GM18517 (cell line): Measurements from ENCODE around the gene POLR2E.
"Not testable (repeated sequence)": the region's sequence is repeated elsewhere in the genome, so short reads cannot be mapped to it uniquely, and the experiment has no call there.

Experiments
- ATAC-seq: cut with Tn5 transposase; IDR thresholded peaks from one replicate; pipeline ENCODE4 v1.9.1; 2021; ENCODE audit warnings: mild to moderate bottlenecking, moderate library complexity; ENCODE audit not compliant: unreplicated experiment

The POLR2E gene

DNA sequence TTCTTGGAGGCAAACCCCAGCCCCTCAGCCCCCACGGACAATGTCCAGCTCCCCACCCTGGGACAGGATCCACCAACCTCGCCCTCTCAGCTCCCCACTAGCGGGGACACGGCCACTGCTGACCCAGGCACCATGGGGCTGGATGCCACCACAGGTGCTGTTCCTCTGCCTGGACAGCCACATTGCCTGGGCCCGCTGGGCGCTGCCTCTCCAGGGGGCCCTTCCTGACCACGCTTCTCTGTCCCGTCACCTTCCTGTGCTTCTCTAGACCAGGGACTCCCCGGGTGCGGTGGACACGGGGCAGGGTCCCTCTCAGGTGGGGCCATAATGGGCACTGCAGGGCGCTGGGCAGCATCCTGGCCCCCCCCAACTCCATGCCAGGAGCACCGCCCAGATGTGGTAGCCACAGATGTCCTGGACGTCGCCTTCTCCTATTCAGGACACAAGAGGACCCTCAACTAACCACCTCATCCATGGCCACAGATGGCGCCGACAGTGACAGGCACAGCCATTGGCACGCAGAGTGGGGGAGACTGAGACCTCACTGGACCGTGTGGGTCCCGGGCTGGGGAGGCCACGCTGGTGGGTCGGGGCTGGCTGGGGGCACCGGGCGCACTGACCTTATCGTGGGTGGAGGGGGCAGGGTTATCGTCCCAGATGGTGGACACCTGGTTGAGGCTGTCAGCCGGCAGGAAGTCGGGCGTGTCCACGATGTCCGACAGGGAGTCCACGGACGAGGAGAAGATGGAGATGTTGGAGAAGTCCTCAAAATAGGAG, 32.0 kb upstream of the POLR2E start:
- no peak for ATAC-seq

DNA sequence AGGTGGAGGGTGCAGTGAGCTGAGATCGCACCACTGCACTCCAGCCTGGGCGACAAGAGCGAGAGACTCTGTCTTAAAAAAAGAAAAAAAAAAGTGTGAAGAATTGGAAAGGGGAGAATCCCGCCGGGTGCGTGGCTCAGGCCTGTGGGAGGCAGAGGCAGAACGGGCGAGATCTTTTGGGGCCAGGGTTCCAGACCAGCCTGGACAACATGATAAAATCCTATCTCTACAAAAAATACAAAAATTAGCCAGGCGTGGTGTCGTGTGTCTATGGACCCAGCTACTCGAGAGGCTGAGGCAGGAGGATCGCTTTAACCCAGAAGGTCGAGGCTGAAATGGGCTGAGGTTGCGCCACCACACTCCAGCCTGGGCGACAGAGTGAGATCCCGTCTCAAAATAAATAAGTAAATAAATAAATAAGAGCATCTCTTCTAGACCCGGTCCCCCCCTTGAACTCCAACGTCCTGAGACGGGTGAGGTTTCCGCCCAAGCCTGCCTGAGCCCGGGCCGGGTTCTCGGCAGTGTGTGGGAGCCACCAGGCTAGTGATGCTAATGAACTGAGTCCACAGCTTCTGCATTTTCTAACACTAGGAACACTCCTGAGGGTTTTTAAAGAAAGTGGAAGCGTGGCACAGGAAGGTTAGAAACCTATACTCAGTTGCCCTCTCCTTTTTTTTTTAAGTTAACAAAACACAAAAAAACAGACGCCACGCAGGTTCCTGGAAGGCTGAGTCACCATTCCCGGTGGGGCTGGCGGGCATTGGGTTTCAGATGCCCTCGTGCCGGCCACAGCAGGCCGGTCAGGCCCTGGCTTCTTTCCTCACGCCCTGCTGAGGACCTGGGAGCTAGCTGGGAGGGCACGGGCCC, 30.7 kb upstream of the POLR2E start:
- ATAC-seq, result no peak

DNA sequence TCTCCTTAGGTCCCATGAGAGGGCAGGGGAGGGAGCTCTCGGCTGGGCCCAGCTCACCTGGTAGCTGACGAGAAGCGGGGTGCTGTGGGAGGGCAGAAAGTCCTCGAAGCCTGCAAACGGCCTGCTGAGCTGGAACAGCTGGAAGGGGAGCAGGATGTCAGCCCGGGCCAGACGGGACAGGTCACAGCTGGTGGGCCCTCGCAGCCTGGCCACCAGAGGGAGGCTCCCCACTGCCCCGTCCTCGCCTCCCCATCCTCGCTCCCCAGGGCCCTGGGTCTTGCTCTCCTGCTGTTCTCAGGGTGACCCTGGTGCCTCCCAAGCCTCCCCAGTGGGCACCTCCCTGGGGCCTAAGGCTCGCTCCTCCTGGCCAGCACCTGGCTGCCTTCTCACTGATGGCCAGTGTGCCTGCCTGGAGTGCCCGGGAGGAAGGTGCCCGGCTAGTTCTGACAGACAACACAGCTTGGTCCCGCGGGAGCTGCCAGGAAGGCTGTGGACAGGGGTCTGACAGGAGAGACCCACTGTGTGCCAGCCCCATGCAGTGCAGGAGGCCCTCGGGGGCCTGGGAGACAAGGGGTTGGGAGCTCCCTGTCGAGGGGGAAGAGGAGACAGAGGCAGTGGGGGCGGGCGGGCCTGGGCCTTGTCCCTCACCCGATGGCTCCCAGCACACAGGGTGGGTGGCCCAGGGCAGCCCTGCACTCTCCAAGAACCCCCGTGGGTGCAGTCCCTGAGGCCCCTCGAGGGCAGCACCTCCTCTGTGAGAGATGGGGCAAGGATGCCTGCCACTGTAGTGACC, 28.9 kb upstream of the POLR2E start:
- no peak for ATAC-seq

DNA sequence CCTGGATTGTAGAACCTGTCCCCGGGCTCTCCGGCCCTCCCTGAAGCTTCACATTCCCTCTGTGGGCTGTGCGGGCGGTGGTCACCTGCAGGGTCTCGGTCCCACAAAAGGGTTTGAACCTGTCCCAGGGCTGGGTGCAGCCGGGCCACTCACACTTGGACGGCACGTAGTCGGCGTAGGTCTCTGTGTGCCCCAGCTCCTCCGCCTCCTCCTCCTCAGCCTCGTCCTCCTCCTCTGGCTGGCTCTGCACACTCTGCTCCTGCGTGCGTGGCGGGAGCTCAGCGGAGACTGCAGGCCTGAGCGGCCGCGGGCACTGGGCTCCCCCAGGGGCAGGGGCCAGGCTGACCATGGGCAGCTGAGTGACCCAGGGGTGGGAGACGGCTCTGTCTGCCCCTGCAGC, 28.2 kb upstream of the POLR2E start:
- ATAC-seq, result no peak

DNA sequence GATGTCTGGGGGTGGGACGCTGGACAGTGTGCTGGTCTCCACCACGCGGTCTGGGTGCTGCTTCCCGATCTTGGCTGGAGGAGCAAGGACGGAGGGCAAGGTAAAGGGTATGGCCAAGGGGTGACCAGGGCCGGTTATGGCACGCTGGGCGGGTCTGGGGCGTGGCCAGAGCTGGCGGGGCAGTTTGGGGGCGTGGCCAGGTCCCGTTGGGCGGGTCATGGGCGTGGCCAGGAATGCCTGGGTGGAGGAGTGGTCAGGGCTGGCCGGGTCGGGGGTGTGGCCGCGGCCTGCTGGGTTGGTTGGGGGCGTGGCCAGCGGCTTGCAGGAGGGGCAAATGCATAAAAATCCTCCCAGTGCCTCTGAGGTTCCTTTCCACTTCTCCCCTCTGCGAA, 27.8 kb upstream of the POLR2E start:
- ATAC-seq, result no peak

DNA sequence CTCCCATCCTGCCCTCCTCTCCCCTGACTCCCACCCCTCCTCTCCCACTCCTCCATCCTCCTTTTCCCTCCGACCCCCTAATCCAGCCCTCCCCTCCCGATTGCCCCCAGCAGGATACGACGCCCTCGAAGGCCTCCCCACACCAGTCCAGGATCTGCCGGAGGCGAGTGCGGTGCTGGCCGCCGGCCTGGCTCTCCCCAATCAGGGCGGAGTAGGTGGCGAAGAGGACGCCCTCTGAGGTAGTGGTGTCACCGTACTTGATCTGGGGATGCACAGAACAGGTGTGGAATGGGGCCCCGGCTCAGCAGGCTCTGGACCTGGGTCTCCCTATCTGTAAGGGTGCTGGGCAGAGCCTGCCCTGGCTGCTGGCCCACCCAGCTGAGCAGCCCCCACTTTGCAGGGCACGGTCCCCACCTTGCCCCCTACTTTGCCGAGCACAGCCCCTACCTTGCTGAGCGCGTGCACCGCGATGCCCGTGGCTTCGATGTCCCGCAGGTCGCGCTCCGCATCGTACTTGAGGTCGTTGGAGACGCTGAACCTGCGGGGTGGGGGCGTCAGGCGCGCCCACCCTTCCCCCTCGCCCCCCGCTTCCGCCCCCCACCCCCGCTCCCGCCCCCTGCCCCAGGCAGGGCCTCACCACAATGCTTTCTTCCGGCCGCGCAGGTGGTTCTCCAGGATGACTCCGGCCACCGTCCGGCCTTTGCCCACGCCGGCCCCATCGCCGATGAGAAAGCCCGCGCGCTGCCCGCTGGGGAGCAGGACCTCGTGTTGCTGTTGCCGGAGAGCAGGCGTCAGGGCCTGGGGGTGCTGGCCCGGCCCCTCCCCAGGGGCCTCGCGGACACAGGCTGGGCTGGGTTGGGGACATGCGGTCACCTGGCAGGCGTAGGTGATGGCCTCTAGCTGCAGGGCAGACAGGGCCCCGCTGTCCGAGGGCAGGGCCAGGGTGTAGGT, 27.1 kb upstream of the POLR2E start:
- ATAC-seq, result no peak

DNA sequence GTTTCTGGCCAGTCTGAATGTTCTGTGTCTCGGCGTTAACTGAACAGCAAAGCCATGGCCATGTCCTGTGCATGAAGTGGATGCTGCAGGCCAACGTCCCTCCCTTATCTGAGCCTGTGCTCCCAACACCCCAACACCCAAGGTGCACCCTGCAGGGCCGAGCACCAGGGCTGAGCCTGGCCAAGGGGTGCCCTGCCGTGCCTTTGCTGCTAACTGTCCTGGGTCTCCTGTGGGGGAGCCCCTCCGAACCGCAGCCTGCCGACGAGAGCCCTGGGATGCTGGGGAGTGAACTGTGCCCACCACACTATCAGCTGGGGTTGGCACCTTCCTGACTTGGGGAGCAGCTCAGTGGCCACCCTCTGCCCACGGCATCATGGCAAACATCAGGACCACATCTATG, 26.2 kb upstream of the POLR2E start:
- ATAC-seq, result no peak

DNA sequence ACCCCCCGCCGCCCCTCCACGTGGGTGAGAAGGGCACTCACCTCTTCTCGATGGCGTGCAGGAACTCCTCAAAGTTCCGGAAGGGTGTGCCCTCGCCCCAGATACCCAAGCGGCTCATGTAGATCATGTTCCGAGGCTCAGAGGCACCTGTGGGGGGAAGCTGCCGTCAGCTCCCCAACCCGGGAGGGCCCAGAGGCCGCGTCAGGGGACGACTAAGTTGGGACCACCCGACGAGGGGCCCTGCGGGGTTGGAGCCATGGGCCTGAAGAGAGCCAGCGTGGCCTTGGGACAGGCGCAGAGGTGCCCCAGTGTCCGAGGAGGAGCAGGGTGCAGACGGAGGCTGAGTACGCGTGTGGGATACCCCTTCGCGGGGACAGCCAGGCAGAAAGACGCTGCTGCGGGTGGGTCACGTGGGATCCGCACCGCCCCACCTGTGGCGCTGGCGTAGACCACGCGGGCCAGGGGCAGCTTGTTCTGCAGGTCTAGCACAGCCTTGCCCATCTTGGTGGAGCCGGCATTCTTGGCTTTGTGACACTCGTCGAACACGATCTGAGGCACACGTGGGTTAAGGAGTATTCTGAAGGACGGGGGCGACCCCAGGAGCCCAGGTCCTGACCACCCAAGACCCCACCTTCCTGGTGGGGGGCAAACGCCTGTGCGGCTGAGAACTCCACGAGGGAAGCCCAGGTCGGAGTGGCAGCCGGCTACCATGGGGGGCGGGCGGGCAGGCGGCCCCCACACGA, 24.5 kb upstream of the POLR2E start:
- ATAC-seq, result no peak

DNA sequence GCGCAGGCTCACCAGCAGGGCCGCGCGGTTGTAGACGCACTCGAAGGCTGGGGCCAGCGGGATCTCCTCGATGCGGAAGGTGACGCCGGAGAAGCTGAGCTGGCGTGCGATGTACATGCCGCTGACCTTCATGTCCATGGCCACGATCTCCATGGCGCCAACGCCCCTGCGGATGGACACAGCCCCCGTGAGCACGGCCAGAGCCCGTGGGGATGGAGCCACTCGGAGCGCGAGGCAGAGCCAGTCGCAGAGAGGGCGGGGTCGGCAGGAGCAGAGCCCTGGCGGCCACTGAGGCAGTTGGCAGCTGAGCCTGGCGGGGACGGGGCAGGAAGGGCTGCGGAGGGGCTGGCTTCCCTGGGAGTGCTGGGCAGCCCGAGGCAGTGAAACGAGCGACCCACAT, 23.8 kb upstream of the POLR2E start:
- ATAC-seq, result no peak

DNA sequence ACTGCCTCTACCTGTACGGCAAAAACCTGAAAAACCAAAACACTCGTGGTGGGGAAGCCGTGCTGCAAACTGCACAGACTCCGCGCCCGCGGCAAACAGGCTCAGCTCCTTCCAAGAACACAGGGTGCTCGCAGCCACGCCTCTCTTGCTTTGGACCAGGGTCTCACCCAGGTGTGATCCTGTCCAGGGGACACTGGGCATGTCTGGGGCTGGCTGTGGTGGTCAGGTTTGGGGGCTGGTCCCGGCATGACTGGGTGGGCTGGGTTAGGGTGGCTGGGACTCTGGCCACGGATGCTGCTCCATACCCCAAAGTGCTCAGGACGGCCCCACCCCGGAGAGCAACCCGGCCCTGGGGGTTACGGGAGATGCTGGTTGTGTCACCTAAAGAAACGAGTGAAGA, 22.5 kb upstream of the POLR2E start:
- ATAC-seq, result no peak

DNA sequence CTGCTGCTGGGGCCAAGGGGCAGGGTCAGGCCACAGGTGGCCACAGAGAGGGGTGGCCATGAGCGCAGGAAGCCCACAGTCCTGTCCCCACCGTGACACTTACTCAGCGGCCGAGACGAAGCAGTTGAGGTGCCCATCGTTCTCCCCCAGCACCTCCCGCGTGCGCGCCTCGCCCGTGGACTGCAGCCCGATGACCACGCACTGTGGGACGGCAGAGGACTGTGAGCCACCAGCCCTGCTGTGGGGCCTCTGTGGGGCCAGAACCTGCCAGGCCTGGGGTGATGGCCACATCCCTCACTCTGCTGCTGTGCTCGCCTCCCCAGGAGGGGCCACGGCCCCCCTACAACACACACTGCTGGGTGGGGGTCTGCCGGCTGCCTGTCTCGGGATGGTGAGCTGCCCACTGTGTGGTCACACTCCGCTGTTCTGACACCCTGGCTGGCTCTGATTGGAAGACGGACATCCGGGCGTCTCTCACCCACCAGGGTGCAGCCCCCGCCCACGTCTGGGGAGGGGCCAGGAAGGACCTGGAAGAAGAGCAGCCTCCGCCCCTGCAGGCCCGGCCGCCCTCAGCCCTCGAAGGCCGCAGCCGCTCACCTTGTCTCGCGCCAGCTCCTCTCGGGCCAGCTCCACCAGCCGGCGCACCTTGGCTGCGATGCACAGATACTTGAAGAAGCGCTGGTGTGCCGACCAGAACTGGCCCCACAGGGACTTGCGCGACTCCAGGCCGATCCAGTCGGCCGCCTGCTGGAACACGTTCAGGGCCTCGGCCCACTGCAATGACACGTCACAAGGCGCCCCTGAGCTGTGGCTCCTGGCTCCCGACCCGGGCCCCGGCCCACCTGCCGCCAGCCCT, 21.8 kb upstream of the POLR2E start:
- ATAC-seq, result no peak

DNA sequence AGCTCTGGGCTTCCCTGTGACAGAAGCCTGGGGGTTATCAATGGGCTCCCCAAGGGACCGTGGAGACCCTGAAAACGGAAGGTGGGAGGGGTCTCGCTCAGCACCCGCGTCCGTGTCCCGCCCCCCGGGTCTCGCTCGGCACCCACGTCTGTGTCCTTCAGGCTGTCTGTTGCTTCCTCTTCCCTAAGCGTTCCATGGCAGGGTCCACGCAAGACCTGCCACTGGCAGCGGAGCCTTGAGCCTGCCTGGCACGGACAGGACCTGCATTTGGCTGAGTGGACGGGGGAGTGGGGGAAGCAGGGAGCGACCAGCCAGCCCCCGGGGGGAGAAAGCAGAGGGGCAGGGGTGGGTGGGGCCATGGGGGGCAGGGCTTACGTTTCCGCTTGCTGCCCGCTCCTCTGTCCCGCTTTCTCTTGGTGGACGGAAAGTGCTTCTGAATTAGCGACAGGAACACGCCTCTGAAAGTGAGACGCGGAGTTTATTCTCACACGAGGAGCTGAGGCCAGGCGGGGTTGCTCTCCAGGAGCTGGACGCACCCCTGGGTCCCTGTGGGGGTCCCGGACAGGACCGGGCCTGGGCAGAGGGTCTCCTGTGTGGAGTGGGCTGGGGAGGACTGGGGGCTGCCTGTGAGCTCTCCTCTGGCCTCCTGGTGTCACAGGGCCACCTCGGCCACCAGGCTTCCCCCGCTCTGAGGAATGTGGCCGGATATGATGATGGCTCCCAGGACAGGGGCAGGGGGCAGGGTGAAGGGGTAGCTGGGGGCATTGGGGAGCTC, 20.7 kb upstream of the POLR2E start:
- ATAC-seq, result no peak

DNA sequence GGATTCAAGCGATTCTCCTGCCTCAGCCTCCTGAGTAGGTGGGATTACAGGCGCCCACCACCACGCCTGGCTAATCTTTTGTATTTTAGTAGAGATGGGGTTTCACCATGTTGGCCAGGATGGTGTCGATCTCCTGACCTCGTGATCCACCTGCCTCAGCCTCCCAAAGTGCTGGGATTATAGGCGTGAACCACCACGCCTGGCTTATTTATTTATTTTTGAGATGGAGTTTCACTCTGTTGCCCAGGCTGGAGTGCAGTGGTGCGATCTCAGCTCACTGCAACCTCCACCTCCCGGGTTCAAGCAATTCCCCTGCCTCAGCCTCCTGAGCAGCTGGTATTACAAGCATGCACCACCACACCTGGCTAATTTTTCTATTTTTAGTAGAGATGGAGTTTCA, 19.6 kb upstream of the POLR2E start:
- not testable (repeated sequence) for ATAC-seq

DNA sequence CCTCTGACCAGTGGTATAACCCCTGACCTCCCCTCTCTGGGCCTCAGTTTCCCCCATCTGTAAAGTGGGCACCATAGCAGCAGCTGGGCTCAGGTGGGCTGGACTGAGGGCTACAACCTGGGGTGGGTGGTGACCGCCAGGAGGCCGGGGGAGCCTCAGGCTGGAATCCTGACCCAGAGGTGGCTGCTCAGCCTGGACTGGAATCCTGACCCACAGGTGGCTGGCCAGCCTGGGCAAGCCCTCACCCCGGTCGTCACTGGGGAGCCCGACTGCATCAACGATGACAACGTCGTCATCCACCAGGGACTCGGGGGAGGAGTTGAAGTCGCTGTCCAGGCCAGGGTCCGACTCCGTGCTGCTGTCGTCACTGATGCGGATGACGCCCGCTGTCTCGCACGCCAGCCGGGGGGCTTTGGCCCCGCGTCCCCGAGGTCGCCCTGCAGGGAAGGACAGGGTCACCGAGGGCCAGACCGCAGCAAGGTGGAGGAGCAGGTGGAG, 18.9 kb upstream of the POLR2E start:
- ATAC-seq, result no peak

DNA sequence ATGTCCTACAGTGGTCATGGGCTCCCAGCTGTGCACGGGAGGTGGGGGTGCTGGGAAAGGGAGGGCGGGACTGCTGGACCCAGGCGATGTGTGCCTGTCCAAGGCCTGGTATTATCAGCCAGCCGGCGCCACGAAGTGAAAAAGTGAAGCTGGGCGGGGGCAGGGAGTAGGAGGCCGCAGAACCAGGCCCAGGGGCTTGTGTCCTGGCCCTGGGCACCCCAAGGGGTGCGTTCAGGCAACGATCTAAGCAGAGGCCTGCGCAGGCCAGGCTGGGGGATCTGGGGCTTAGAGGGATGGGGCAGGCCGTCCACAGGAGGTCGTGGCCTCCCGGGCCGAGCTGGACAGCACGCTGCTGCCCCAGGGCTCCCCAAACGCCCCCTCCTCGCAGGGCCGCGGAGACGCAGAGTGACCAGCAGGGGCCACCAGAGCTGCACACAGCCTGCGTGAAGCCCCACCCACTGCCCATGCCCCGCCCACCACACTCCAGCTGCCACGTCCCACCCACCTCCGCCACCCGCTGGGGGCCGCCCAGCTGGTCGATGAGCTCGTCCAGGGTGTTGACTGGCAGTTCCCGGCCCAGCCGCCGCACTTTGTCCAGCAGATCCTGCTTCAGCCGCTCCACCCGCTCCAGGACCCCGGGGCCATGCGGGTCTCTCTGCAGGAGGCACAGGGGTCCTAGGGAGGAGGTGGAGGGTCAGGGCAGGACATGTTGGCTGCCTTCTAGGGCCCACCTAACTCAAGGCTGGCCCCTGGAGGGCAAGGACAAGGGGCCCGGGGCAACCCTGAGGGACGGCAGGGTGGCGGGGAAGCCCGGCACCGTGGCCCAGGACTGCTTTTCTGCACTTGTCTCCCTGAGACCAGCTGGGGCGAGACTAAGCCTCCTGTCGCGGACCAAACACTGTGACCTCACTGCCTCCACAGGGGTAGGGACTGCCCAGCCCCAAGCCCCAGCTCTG, 18.1 kb upstream of the POLR2E start:
- no peak for ATAC-seq

DNA sequence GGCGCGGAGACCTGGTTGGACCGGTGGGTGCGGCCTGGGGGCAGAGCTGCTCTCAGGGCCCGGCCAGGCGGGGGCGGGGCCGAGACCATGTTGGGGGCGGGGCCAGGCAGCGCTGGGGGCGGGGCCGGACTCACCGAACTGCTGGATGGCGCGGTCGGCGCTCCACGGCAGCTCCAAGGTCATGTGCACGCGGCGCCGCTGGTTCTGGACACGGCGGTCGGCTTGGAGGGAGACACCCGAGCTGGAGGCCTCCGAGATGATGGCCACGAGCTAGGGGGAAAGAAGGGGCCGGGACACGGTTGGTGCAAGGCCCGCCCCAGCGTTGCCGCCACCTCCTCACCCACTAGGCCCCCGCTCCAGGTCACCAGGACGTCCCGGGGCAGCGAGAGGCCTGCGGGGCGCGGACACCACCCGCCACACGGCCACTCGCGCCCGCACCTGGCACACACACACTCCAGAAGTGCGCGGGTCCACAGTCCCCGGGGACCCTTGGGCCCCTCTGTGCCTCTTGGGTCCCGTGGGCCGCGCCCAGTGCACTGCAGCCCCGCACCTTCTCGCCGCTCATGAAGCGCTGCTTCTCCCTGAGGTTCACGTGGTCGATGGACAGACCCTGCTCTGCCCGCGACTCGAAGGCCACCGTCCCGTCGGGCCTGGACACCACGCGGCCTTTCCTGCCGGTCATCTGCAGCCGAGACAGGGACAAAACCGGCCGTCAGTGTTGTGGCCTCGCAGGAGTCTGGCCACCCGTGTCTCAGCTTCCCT, 17.3 kb upstream of the POLR2E start:
- ATAC-seq, result no peak
